ENCODE measurements around the gene CELA2A.
"Not testable (repeated sequence)": the region's sequence is repeated elsewhere in the genome, so short reads cannot be mapped to it uniquely, and the experiment has no call there.

Gene CELA2A

DNA sequence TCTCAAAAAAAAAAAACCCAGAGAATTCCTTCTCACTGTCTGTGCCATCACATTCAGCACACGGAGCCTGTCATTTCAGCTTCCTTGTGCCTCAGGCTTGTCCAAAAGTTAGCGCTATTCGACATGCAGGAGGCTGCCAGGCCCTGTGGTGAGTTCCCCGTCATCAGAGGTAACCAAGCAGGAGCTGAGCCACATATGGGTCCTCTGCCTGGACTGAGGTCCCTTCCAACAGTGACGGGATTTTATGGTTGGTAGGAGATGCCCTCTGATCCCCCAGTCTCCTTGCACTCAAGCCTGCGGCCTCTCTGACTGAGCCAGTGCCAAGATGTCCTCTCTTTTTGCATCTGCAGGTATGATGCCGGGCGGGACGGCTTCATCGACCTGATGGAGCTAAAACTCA is 31.0 kb upstream of the CELA2A start:
- no peak for DNase-seq

- no peak for DNase-seq
Measured at GRCh38 chr1:15425958-15426357, 30.6 kb upstream of the CELA2A start.

- no peak for DNase-seq
Measured at GRCh38 chr1:15426492-15427279, 29.8 kb upstream of the CELA2A start.

DNA sequence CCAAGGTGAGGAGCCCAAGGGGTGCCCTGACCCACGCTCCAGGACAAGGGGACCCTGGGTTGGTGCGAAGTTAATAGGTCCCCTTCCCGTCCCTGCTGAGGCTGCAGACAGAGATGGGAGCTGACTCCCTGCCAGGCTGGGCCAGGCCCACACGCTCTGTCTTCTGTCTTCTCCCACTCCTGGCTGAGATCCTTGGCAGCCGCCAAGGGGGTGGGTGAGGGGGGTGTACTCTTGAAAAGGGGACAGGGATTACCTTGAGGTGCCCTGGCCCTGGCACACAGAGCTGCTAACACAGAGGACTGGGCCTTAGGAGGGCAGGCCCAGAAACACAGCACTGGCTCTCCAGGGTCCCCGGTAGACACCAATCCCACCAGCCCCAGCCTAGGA is 29.3 kb upstream of the CELA2A start:
- no peak for DNase-seq

DNA sequence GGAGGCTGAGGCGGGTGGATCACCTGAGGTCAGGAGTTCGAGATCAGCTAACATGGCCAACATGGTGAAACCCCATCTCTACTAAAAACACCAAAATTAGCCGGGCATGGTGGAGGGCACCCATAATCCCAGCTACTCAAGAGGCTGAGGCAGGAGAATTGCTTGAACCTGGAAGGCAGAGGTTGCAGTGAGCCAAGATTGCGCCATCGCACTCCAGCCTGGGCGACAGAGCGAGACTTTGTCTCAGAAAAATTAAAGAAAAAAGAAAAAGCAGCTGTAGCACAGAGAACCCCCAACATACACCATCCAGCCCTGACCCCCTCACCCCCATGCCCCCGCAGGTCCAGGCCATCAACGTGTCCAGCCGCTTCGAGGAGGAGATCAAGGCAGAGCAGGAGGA is 28.3 kb upstream of the CELA2A start:
- DNase-seq: not testable (repeated sequence)

DNA sequence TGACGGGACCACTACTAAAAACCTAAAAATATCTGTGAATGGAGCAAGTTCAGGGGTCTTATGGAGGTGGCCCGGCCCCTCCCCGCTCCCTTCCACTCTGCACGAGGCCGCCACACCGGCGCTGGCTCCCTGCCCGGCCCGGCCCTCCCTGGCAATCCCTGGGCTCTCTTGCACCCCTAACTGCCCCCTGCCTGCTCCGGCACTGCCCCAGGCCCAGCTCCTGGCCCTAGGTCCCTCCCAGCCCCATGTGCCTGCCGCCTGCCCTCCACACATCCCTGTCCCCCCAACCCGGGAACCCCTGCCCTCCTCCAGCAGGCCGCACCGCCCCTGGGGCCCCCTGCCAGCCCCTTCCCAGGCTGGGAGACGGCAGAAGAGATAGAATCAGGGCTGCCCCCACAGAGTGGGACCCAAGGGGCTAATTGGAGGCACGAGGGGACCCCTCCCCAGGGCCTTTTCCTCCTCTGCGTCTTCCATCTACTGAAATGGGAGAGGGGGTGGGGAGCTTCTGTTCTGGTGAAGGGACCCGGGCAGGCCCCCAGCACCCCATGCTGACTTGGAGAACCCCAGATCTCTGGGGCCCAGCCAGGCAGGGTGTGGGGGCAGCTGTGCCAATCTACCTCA is 27.6 kb upstream of the CELA2A start:
- DNase-seq: no peak

GRCh38 chr1:15429701-15430149 is 26.8 kb upstream of the CELA2A start:
- DNase-seq: no peak

GRCh38 chr1:15430787-15431570 is 25.6 kb upstream of the CELA2A start:
- peak; percentile 11 for DNase-seq

GRCh38 chr1:15431571-15431948 is 25.0 kb upstream of the CELA2A start:
- no peak for DNase-seq

DNA sequence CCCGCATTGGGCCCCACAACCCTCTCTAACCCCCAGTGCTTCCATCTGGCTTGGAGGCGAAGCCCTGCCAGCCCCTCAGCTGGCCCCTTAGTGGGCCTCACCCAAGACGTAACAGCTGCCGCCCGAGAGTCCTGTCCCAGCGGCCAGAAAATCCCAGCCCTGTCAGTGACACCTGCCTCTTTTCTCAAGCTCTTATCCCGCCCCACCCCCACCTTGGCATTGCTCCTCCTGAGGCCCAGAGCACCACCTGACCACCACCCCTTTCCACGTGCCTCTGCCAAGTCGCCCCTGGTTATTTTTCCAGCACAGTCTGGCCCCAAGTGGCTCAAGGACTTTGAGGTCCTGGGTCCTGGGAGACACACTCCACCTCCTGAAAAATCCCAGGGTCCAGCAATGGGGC is 24.2 kb upstream of the CELA2A start:
- DNase-seq: peak; percentile 21

- no peak for DNase-seq
Measured at GRCh38 chr1:15433471-15433870, 23.1 kb upstream of the CELA2A start.

GRCh38 chr1:15434739-15435138 is 21.8 kb upstream of the CELA2A start:
- not testable (repeated sequence) for DNase-seq

GRCh38 chr1:15435239-15436077 is 21.1 kb upstream of the CELA2A start:
- DNase-seq: no peak

DNA sequence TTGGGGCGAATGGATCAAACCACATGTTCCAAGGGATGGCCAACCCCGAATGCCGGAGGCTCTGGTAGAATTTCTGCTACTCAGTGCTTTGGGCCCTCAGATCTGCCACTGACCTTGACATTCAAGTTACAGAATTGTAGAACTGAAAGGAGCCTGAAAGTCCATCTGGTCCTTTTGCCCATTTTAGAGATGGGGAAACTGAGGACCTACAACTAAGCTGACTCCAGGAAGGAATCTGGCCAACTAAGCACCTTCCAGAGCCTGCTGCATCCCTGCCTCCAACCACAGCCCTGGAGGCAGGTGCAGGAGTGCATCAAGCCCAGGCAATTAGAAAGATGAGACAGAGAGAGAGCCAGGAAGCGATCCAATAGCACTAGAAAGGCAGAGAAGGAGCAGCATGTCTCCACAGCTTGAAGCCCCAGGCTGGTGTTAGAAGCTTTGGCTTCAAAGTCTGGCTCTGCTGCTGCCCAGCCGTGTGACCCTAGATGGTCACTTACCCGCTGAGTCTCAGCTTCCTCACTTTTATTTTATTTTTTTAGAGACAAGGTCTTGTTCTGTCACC is 19.6 kb upstream of the CELA2A start:
- peak; percentile 1 for DNase-seq

DNA sequence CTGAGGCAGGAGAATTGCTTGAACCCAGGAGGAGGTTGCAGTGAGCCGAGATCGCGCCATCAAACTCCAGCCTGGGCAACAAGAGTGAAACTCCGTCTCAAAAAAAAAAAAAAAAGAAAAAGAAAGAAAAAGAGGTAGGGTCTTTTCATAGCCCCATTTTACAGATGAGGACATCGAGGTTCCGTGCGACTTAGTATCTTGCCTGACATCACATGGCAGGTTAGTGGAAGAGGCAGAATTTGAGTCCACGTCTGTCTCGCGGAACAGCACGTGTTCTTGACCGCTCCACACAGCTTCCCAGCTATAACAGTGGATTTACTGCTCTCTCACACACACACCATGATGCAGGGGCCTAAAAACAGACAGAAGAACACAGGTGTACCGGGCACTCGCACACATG is 17.2 kb upstream of the CELA2A start:
- DNase-seq: no peak

GRCh38 chr1:15440357-15440756 is 16.2 kb upstream of the CELA2A start:
- DNase-seq: no peak

- no peak for DNase-seq
Measured at GRCh38 chr1:15441247-15441646, 15.3 kb upstream of the CELA2A start.

GRCh38 chr1:15442119-15442518 is 14.4 kb upstream of the CELA2A start:
- DNase-seq: no peak

- no peak for DNase-seq
Measured at GRCh38 chr1:15442759-15443158, 13.8 kb upstream of the CELA2A start.

- no peak for DNase-seq
Measured at GRCh38 chr1:15443281-15443680, 13.3 kb upstream of the CELA2A start.

GRCh38 chr1:15444468-15445389 is 11.8 kb upstream of the CELA2A start:
- DNase-seq: no peak
